Cardiac muscle cell (in vitro differentiated cells and primary cell): Measurements from ENCODE around the gene ATP8B1. TPM values are rescaled to one million over a fixed set of nuclear protein-coding genes. Genes with fewer than 3 reads are reported as not detected.
A peak's percentile ranks its signal among the peaks of the same experiment; 100 is the strongest.

Source experiments
- DNase-seq, 2 donors: peaks; one replicate each; pipeline versions ENCODE4 v3.0.0 to v3.0.0-alpha.2; 2010 to 2017; ENCODE audit warnings: low read depth in 1 of 2, low spot score in 1 of 2
- H3K27ac ChIP-seq: fragments of 200-600 bp; sonication (generic); 2 replicates; pipeline ENCODE4 v1.5.1; 2016
- H3K27me3 ChIP-seq: fragments of 200-600 bp; sonication (generic); 2 replicates; pipeline ENCODE4 v1.6.0; 2016; ENCODE audit warnings: control low read depth
- H3K36me3 ChIP-seq: fragments of 200-600 bp; sonication (generic); 2 replicates; pipeline ENCODE4 v1.5.1; 2016; ENCODE audit warnings: control low read depth
- H3K4me1 ChIP-seq: fragments of 200-600 bp; sonication (generic); 2 replicates; pipeline ENCODE4 v1.8.1; 2017; ENCODE audit warnings: low read depth, mild to moderate bottlenecking, mixed run types
- H3K4me3 ChIP-seq: fragments of 200-600 bp; sonication (generic); 2 replicates; pipeline ENCODE4 v1.5.1; 2016; ENCODE audit warnings: mild to moderate bottlenecking
- H3K9me3 ChIP-seq: fragments of 200-600 bp; sonication (generic); 2 replicates; pipeline ENCODE4 v1.5.1; 2017; ENCODE audit warnings: low read depth, mild to moderate bottlenecking, control low read depth
- polyA plus RNA-seq: library from polyadenylated mRNA; unstranded; fragments of >200 nt; fragmentation: Nextera tagmentation; extraction: Ambion mirVana; gene quantifications from 2 replicates; pipeline ENCODE4 v1.2.1, GENCODE V29; 2016
- total RNA-seq: library from RNA; depleted of rRNA; stranded (reverse); fragments of >200 nt; gene quantifications from 2 replicates; pipeline ENCODE4 v1.2.3, GENCODE V29; 2016
- TF ChIP-seq, protein P1 (sequence below): IDR thresholded peaks from 2 replicates; pipeline ENCODE4 v1.5.1; 2012; ENCODE audit warnings: low read depth, mild to moderate bottlenecking, low read length

ATP8B1 gene
- total and polyA plus RNA-seq, 2 experiments from 2014 or later, result 0.17 to 0.21 TPM

- Histone ChIP-seq H3K4me3 (no peak overlapping the region), H3K27me3 (no peaks in the 10 kb centered on the region), H3K27ac (no peak overlapping the region), H3K9me3 (no peaks in the 10 kb centered on the region), H3K4me1 (no peaks in the 10 kb centered on the region), H3K36me3 (no peaks in the 10 kb centered on the region)
- TF ChIP-seq, protein P1, sequence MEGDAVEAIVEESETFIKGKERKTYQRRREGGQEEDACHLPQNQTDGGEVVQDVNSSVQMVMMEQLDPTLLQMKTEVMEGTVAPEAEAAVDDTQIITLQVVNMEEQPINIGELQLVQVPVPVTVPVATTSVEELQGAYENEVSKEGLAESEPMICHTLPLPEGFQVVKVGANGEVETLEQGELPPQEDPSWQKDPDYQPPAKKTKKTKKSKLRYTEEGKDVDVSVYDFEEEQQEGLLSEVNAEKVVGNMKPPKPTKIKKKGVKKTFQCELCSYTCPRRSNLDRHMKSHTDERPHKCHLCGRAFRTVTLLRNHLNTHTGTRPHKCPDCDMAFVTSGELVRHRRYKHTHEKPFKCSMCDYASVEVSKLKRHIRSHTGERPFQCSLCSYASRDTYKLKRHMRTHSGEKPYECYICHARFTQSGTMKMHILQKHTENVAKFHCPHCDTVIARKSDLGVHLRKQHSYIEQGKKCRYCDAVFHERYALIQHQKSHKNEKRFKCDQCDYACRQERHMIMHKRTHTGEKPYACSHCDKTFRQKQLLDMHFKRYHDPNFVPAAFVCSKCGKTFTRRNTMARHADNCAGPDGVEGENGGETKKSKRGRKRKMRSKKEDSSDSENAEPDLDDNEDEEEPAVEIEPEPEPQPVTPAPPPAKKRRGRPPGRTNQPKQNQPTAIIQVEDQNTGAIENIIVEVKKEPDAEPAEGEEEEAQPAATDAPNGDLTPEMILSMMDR, result no peak
- no peak for DNase-seq
Measured at GRCh38 chr18:57640749-57641148, 162.4 kb downstream of the ATP8B1 start.

DNA sequence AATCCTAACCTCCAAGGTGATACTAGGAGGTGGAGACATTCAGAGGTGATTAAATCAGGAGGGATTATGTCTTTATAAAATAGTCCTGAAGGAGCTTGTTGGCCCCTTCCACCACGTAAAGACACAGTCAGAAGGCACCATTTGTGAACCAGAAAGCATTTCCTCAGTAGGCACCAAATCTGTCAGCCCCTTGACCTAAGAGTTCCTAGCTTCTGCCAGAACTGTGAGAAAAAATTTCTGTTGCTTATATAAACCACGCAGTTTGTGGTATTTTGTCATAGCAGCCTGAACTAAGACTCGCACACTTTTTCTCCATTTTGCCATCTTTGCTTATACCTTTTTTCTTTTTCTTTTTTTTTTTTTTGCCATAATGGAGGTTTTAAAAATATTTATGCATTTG is 162.9 kb downstream of the ATP8B1 start:
- Histone ChIP-seq H3K9me3 (no peaks in the 10 kb centered on the region), H3K36me3 (no peaks in the 10 kb centered on the region), H3K27me3 (no peaks in the 10 kb centered on the region), H3K4me3 (no peak overlapping the region), H3K4me1 (no peaks in the 10 kb centered on the region), H3K27ac (no peak overlapping the region)
- TF ChIP-seq, protein P1, result no peak
- no peak for DNase-seq

DNA sequence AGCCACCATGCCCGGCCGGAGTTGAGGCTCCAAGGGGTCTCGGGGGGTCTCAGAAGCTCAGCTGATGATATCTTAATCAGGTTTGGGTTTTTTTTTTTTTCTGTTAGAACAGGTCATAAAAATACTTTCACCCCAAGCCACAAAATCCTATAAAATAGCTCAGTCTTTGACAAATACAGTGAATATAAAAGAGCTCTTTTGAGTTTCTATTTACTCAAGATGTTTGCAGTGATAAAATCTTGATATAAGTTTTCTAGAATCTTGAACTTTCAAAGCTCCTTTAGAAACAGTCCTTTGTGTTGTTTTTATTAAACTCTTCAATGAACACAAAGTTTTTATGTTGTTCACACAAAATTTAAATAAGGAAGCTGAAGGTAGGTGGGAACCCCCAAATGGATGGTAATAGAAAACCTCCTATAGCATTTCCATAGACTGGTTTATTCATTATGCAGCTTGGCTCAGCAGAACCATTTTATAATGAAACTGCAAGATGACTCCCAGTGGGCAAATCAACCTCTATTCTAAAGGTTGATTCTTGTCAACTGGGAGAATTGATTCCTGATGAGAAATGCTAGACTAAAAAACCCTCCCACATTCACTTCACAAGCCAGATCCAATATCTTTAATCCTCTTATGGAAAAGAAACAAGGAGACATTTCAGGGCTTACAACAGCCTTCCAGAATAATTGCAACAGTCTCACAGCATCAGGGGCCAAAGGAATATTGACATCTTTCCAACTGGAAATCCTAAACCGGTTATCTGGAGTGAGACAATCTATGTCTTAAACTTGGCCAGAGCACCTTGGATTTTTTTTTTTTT is 167.9 kb downstream of the ATP8B1 start:
- no peaks in the 10 kb centered on the region for H3K27me3 ChIP-seq
- peak in 1 of 2 donors; percentile 60 for DNase-seq
- H3K36me3 ChIP-seq, result no peaks in the 10 kb centered on the region
- H3K4me3 ChIP-seq, result no peak overlapping the region
- H3K27ac ChIP-seq, result no peak overlapping the region
- TF ChIP-seq, protein P1, result no peak
- H3K4me1 ChIP-seq, result no peaks in the 10 kb centered on the region
- H3K9me3 ChIP-seq, result no peaks in the 10 kb centered on the region

- Histone ChIP-seq H3K27ac (no peak overlapping the region), H3K27me3 (no peaks in the 10 kb centered on the region), H3K4me3 (no peak overlapping the region), H3K9me3 (no peaks in the 10 kb centered on the region), H3K36me3 (no peaks in the 10 kb centered on the region), H3K4me1 (no peaks in the 10 kb centered on the region)
- no peak for DNase-seq
- TF ChIP-seq, protein P1, result no peak
Measured at GRCh38 chr18:57631697-57632096, 171.4 kb downstream of the ATP8B1 start.

- H3K27me3 ChIP-seq, result no peaks in the 10 kb centered on the region
- DNase-seq, result no peak
- TF ChIP-seq, protein P1, result no peak
- H3K36me3 ChIP-seq, result no peaks in the 10 kb centered on the region
- H3K4me3 ChIP-seq, result peak overlapping the region; percentile 38
- H3K9me3 ChIP-seq, result no peaks in the 10 kb centered on the region
- H3K27ac ChIP-seq, result no peak overlapping the region
- H3K4me1 ChIP-seq, result no peaks in the 10 kb centered on the region
Measured at GRCh38 chr18:57630754-57631595, 172.1 kb downstream of the ATP8B1 start.
